H9 (cell line): Measurements from ENCODE around the gene HHATL. TPM values are rescaled to one million over a fixed set of nuclear protein-coding genes. Genes with fewer than 3 reads are reported as not detected.

ENCODE experiments used
- DNase-seq: peaks from one replicate; pipeline ENCODE4 v3.0.0-alpha.2; 2017
- H2AFZ ChIP-seq: one replicate; pipeline ENCODE4 v1.6.1; 2013; ENCODE audit warnings: mild to moderate bottlenecking, low read length, control low read depth, moderate library complexity
- H2AK5ac ChIP-seq: 2 replicates; pipeline ENCODE4 v1.6.1; 2013; ENCODE audit warnings: low read length, control low read depth, mixed read lengths; ENCODE audit not compliant: insufficient read length
- H2BK120ac ChIP-seq: one replicate; pipeline ENCODE4 v1.6.1; 2013; ENCODE audit warnings: low read depth, mild to moderate bottlenecking, low read length, control low read depth, inconsistent platforms; ENCODE audit not compliant: poor library complexity, severe bottlenecking
- H2BK12ac ChIP-seq: 2 replicates; pipeline ENCODE4 v1.6.1; 2013; ENCODE audit warnings: low read length, control low read depth, mixed read lengths, low read depth; ENCODE audit not compliant: insufficient read length
- H2BK15ac ChIP-seq: 2 replicates; pipeline ENCODE4 v1.6.1; 2013; ENCODE audit warnings: low read depth, low read length, control low read depth
- H2BK20ac ChIP-seq: one replicate; pipeline ENCODE4 v1.6.1; 2013; ENCODE audit warnings: low read depth, mild to moderate bottlenecking, low read length, control low read depth, inconsistent platforms; ENCODE audit not compliant: poor library complexity, severe bottlenecking
- H2BK5ac ChIP-seq: 2 replicates; pipeline ENCODE4 v1.6.1; 2013; ENCODE audit warnings: low read length, control low read depth, mixed read lengths; ENCODE audit not compliant: insufficient read length
- H3K14ac ChIP-seq: 2 replicates; pipeline ENCODE4 v1.6.1; 2013; ENCODE audit warnings: low read length, control low read depth; ENCODE audit not compliant: insufficient read depth
- H3K18ac ChIP-seq: 2 replicates; pipeline ENCODE4 v1.6.1; 2013; ENCODE audit warnings: low read depth, mild to moderate bottlenecking, mixed read lengths, low read length, control low read depth; ENCODE audit not compliant: insufficient read length
- H3K23ac ChIP-seq: 2 replicates; pipeline ENCODE4 v1.6.1; 2013; ENCODE audit warnings: low read length, control low read depth, mixed read lengths, low read depth; ENCODE audit not compliant: insufficient read length
- H3K23me2 ChIP-seq: 2 replicates; pipeline ENCODE4 v1.6.1; 2013; ENCODE audit warnings: low read depth, mild to moderate bottlenecking, mixed read lengths, low read length, control low read depth; ENCODE audit not compliant: insufficient read length, poor library complexity, severe bottlenecking
- H3K27ac ChIP-seq: 2 replicates; pipeline ENCODE4 v1.5.1; 2013; ENCODE audit warnings: low read length, control low read depth, mixed read lengths, low read depth; ENCODE audit not compliant: insufficient read length
- H3K27me3 ChIP-seq: 2 replicates; pipeline ENCODE4 v1.6.1; 2013; ENCODE audit warnings: low read length, control low read depth, inconsistent platforms; ENCODE audit not compliant: insufficient read depth
- H3K4ac ChIP-seq: 2 replicates; pipeline ENCODE4 v1.6.1; 2013; ENCODE audit warnings: low read depth, mild to moderate bottlenecking, control low read depth, inconsistent platforms, low read length, moderate library complexity
- H3K4me1 ChIP-seq: 2 replicates; pipeline ENCODE4 v1.6.1; 2013; ENCODE audit warnings: low read length, control low read depth, inconsistent platforms; ENCODE audit not compliant: insufficient read depth
- H3K4me2 ChIP-seq: 2 replicates; pipeline ENCODE4 v1.6.1; 2013; ENCODE audit warnings: low read length, control low read depth, mixed read lengths; ENCODE audit not compliant: insufficient read length, insufficient read depth
- H3K56ac ChIP-seq: 2 replicates; pipeline ENCODE4 v1.6.1; 2013; ENCODE audit warnings: low read depth, mild to moderate bottlenecking, mixed read lengths, low read length, control low read depth; ENCODE audit not compliant: insufficient read length
- H3K79me1 ChIP-seq: 2 replicates; pipeline ENCODE4 v1.6.1; 2013; ENCODE audit warnings: low read depth, mild to moderate bottlenecking, moderate library complexity, low read length, control low read depth, inconsistent platforms; ENCODE audit not compliant: insufficient read depth, poor library complexity, severe bottlenecking
- H3K79me2 ChIP-seq: 2 replicates; pipeline ENCODE4 v1.6.1; 2013; ENCODE audit warnings: low read length, control low read depth, inconsistent platforms; ENCODE audit not compliant: insufficient read depth
- H3K9ac ChIP-seq: 2 replicates; pipeline ENCODE4 v1.6.1; 2013; ENCODE audit warnings: low read length, control low read depth, mixed read lengths; ENCODE audit not compliant: insufficient read length; ENCODE audit errors: extremely low read depth
- H3K9me3 ChIP-seq: one replicate; pipeline ENCODE4 v1.6.1; 2013; ENCODE audit warnings: low read depth, low read length, inconsistent platforms; ENCODE audit not compliant: control insufficient read depth
- H3T11ph ChIP-seq: one replicate; pipeline ENCODE4 v1.6.1; 2013; ENCODE audit warnings: mild to moderate bottlenecking, low read length, control low read depth, inconsistent platforms
- H4K20me1 ChIP-seq: one replicate; pipeline ENCODE4 v1.6.1; 2013; ENCODE audit not compliant: control insufficient read depth, insufficient read length, insufficient read depth
- H4K5ac ChIP-seq: 2 replicates; pipeline ENCODE4 v1.6.1; 2013; ENCODE audit warnings: low read depth, mild to moderate bottlenecking, mixed read lengths, low read length, control low read depth; ENCODE audit not compliant: insufficient read length
- H4K8ac ChIP-seq: replicated peaks from 2 replicates; pipeline ENCODE4 v1.6.1; 2013; ENCODE audit warnings: low read length, control low read depth, mixed read lengths, low read depth; ENCODE audit not compliant: insufficient read length
- H4K91ac ChIP-seq: 2 replicates; pipeline ENCODE4 v1.6.1; 2013; ENCODE audit warnings: low read depth, mild to moderate bottlenecking, moderate library complexity, mixed read lengths, low read length, control low read depth; ENCODE audit not compliant: insufficient read length
- H3K27ac Mint-ChIP-seq, 3 experiments: 2 replicates in 2 of 3; 3 replicates in 1 of 3; pipeline ENCODE4 v1.8.0; 2020 to 2021; ENCODE audit warnings: mixed read lengths in 3 of 3, mild to moderate bottlenecking in 1 of 3, moderate library complexity in 1 of 3
- H3K27me3 Mint-ChIP-seq: 2 replicates; pipeline ENCODE4 v1.8.0; 2021; ENCODE audit warnings: low read depth, mild to moderate bottlenecking, moderate library complexity, mixed read lengths
- H3K36me3 Mint-ChIP-seq, 3 experiments: 2 replicates in 2 of 3; 3 replicates in 1 of 3; pipeline ENCODE4 v1.8.0; 2020 to 2021; ENCODE audit warnings: low read depth in 3 of 3, mixed read lengths in 3 of 3; ENCODE audit not compliant: insufficient read depth in 1 of 3
- H3K4me1 Mint-ChIP-seq, 2 experiments: 2 replicates each; pipeline ENCODE4 v1.8.0; 2020; ENCODE audit warnings: mixed read lengths in 2 of 2
- H3K4me3 Mint-ChIP-seq, 2 experiments: 2 replicates in 1 of 2; 3 replicates in 1 of 2; pipeline ENCODE4 v1.8.0; 2020 to 2021; ENCODE audit warnings: mild to moderate bottlenecking in 2 of 2, mixed read lengths in 2 of 2, moderate library complexity in 1 of 2
- H3K9me3 Mint-ChIP-seq, 2 experiments: 2 replicates in 1 of 2; 3 replicates in 1 of 2; pipeline ENCODE4 v1.8.0; 2020; ENCODE audit warnings: mild to moderate bottlenecking in 2 of 2, mixed read lengths in 2 of 2, moderate library complexity in 1 of 2
- WGBS: extraction: QIAGEN DNeasy Blood & Tissue Kit; methylation state at CpG from one replicate; pipeline ENCODE4 v1.1.7; 2013; ENCODE audit warnings: missing lambda C conversion rate, low lambda C conversion rate, mixed read lengths; ENCODE audit not compliant: insufficient read length; ENCODE audit errors: extremely low coverage; 5-methylcytosine and 5-hydroxymethylcytosine counted together
- total RNA-seq: library from RNA; stranded (reverse); gene quantifications from 2 replicates; pipeline ENCODE4 v1.2.1, GENCODE V29; 2021
- TF ChIP-seq, protein P1 (sequence below): fragments of 200-600 bp; sonication (generic); conservative IDR thresholded peaks from 3 replicates; pipeline ENCODE4 v1.8.0; 2021; ENCODE audit warnings: antibody characterized with exemption, mild to moderate bottlenecking

HHATL gene
- total RNA-seq, 1 experiment from 2014 or later, result 0.46 TPM

GRCh38 chr3:42743204-42743995 lies 40.8 kb upstream of the HHATL start:
- no peak overlapping the region for H2AK5ac ChIP-seq
- H3K4me2 ChIP-seq, result no peak overlapping the region
- TF ChIP-seq, protein P1, sequence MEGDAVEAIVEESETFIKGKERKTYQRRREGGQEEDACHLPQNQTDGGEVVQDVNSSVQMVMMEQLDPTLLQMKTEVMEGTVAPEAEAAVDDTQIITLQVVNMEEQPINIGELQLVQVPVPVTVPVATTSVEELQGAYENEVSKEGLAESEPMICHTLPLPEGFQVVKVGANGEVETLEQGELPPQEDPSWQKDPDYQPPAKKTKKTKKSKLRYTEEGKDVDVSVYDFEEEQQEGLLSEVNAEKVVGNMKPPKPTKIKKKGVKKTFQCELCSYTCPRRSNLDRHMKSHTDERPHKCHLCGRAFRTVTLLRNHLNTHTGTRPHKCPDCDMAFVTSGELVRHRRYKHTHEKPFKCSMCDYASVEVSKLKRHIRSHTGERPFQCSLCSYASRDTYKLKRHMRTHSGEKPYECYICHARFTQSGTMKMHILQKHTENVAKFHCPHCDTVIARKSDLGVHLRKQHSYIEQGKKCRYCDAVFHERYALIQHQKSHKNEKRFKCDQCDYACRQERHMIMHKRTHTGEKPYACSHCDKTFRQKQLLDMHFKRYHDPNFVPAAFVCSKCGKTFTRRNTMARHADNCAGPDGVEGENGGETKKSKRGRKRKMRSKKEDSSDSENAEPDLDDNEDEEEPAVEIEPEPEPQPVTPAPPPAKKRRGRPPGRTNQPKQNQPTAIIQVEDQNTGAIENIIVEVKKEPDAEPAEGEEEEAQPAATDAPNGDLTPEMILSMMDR, result no peak
- no peak overlapping the region for H3K14ac ChIP-seq
- Mint-ChIP-seq H3K27me3 (peaks cover 14% of the 10 kb centered on the region), H3K4me1 (peaks cover 21 to 22% of the 10 kb centered on the region in 2 experiments), H3K4me3 (no peak overlapping the region), H3K27ac (no peak overlapping the region), H3K9me3 (peaks cover 0 to 3% of the 10 kb centered on the region in 2 experiments; a peak in 1 of 5 replicates), H3K36me3 (no peaks in the 10 kb centered on the region)
- H3K79me1 ChIP-seq, result no peaks in the 10 kb centered on the region
- H3K56ac ChIP-seq, result no peak overlapping the region
- no peak overlapping the region for H2BK12ac ChIP-seq
- H2AFZ ChIP-seq, result no peak overlapping the region
- no peak overlapping the region for H3K27ac ChIP-seq
- no peak overlapping the region for H3K9ac ChIP-seq
- no peaks in the 10 kb centered on the region for H3K23me2 ChIP-seq
- no peak overlapping the region for H3K18ac ChIP-seq
- no peak overlapping the region for H4K91ac ChIP-seq
- H3K4ac ChIP-seq, result no peak overlapping the region
- H3K27me3 ChIP-seq, result no peaks in the 10 kb centered on the region
- no CpG with 5 or more reads among the region's 7 CpGs for WGBS
- no peak overlapping the region for H2BK120ac ChIP-seq
- H3K4me1 ChIP-seq, result no peaks in the 10 kb centered on the region
- H2BK5ac ChIP-seq, result no peak overlapping the region
- peak; percentile 13 for DNase-seq
- H2BK15ac ChIP-seq, result no peak overlapping the region
- no peak overlapping the region for H2BK20ac ChIP-seq
- no peaks in the 10 kb centered on the region for H3K9me3 ChIP-seq
- H3T11ph ChIP-seq, result no peak overlapping the region
- H4K8ac ChIP-seq, result no peak overlapping the region
- H3K23ac ChIP-seq, result no peak overlapping the region
- no peaks in the 10 kb centered on the region for H3K79me2 ChIP-seq
- no peaks in the 10 kb centered on the region for H4K20me1 ChIP-seq
- no peak overlapping the region for H4K5ac ChIP-seq
